IPS-18c (cell line): ENCODE data around the gene DNAJA1.
"Not testable (repeated sequence)": the region's sequence is repeated elsewhere in the genome, so short reads cannot be mapped to it uniquely, and the experiment has no call there.

ENCODE experiments used
- H3K4me3 ChIP-seq: 2 replicates; pipeline ENCODE4 v1.7.0; 2013; ENCODE audit warnings: low read depth, mild to moderate bottlenecking, low read length, moderate library complexity; ENCODE audit not compliant: insufficient read depth
- H3K9me3 ChIP-seq: one replicate; pipeline ENCODE4 v1.6.1; 2013; ENCODE audit warnings: mild to moderate bottlenecking, low read length, moderate library complexity; ENCODE audit not compliant: control insufficient read depth, insufficient read depth

DNAJA1 gene

GRCh38 chr9:33024966-33025571 is at the start of gene DNAJA1:
Gene DNAJA1, plus strand, starts transcription at chr9:33025273. Its CDS starts 1,212 bp downstream, at chr9:33026485.
- Histone ChIP-seq H3K4me3 (peak within 1 kb of the TSS; percentile 100), H3K9me3 (no peaks in the 10 kb centered on the region)

- Histone ChIP-seq H3K4me3 (no peak overlapping the region), H3K9me3 (no peaks in the 10 kb centered on the region)
Observed at GRCh38 chr9:32978051-32978450, 47.0 kb upstream of the DNAJA1 start.

GRCh38 chr9:32986971-32987370 is 38.1 kb upstream of the DNAJA1 start:
- no peaks in the 10 kb centered on the region for H3K9me3 ChIP-seq
- no peak overlapping the region for H3K4me3 ChIP-seq

GRCh38 chr9:32989660-32990059 is 35.4 kb upstream of the DNAJA1 start:
- Histone ChIP-seq H3K4me3 (no peak overlapping the region), H3K9me3 (no peaks in the 10 kb centered on the region)

- Histone ChIP-seq H3K9me3 (no peaks in the 10 kb centered on the region), H3K4me3 (no peak overlapping the region)
Observed at GRCh38 chr9:32991897-32992594, 33.0 kb upstream of the DNAJA1 start.

- no peak overlapping the region for H3K4me3 ChIP-seq
- H3K9me3 ChIP-seq: no peaks in the 10 kb centered on the region
Observed at GRCh38 chr9:32992595-32993238, 32.4 kb upstream of the DNAJA1 start.

GRCh38 chr9:33000682-33001055 is 24.4 kb upstream of the DNAJA1 start:
- not testable (repeated sequence) for H3K9me3 ChIP-seq
- peak overlapping the region; percentile 70; the same call in 1 of the 2 replicates for H3K4me3 ChIP-seq

GRCh38 chr9:33005335-33005734 is 19.7 kb upstream of the DNAJA1 start:
- not testable (repeated sequence) for H3K4me3 ChIP-seq, H3K9me3 ChIP-seq

GRCh38 chr9:33007755-33008154 is 17.3 kb upstream of the DNAJA1 start:
- H3K4me3 ChIP-seq: no peak overlapping the region
- no peaks in the 10 kb centered on the region for H3K9me3 ChIP-seq

- no peaks in the 10 kb centered on the region for H3K9me3 ChIP-seq
- H3K4me3 ChIP-seq: no peak overlapping the region
Observed at GRCh38 chr9:33011831-33012230, 13.2 kb upstream of the DNAJA1 start.

GRCh38 chr9:33012328-33013069 is 12.6 kb upstream of the DNAJA1 start:
- H3K4me3 ChIP-seq: no peak overlapping the region
- H3K9me3 ChIP-seq: no peaks in the 10 kb centered on the region

- no peak overlapping the region for H3K4me3 ChIP-seq
- H3K9me3 ChIP-seq: no peaks in the 10 kb centered on the region
Observed at GRCh38 chr9:33013962-33014664, 11.0 kb upstream of the DNAJA1 start.

- Histone ChIP-seq H3K4me3 (no peak overlapping the region; the same call in 1 of the 2 replicates), H3K9me3 (no peaks in the 10 kb centered on the region)
Observed at GRCh38 chr9:33014665-33015014, 10.4 kb upstream of the DNAJA1 start.

GRCh38 chr9:33017283-33018041 is 7.6 kb upstream of the DNAJA1 start:
- no peak overlapping the region for H3K4me3 ChIP-seq
- no peaks in the 10 kb centered on the region for H3K9me3 ChIP-seq

- Histone ChIP-seq H3K9me3 (no peaks in the 10 kb centered on the region), H3K4me3 (0 out of 2 replicates have a peak overlapping the region, but pooled peaks have one; percentile 9)
Observed at GRCh38 chr9:33019797-33020196, 5.3 kb upstream of the DNAJA1 start.

- H3K4me3 ChIP-seq: no peak overlapping the region
- H3K9me3 ChIP-seq: no peaks in the 10 kb centered on the region
Observed at GRCh38 chr9:33022303-33022702, 2.8 kb upstream of the DNAJA1 start.

GRCh38 chr9:33022755-33023154 is 2.3 kb upstream of the DNAJA1 start:
- H3K9me3 ChIP-seq: no peaks in the 10 kb centered on the region
- H3K4me3 ChIP-seq: no peak overlapping the region
